ENCODE results near the gene HBZ.
"Not testable (repeated sequence)": the region's sequence is repeated elsewhere in the genome, so short reads cannot be mapped to it uniquely, and the experiment has no call there.

Gene HBZ

DNA sequence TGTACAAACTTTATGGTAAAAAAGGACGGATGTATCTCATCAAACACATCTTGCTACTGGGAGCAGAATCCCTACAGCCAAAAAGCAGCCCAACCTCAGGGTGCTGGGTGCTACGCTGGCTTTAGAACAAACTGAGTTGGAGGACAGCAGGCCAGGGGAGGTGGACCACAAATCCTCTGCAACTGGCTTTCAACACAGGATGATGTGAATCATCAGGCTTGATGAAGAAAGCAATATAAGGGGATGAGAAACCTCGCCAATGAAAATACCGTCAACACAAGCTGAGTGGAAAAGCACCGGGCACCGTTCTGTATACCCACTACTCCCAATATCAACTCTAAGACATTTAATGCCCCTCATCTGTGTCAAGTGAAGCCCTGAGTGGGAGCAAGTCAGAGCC lies 42.1 kb downstream of the HBZ start:
- no peaks in the 10 kb centered on the region for H3F3A ChIP-seq (ENCODE audit: insufficient read depth, low read length)
- H3K79me2 ChIP-seq (ENCODE audit: low read length), result peaks cover 3% of the 10 kb centered on the region; the same call in 1 of the 2 replicates
- TF ChIP-seq EZH2 (optimal IDR thresholded peaks at IDR 0.05; ENCODE audit: low read depth, low read length), result no peak
- TF ChIP-seq EZH2phosphoT487 (IDR thresholded peaks at IDR 0.05; ENCODE audit: low read length), result no peak
- TF ChIP-seq, protein P1, sequence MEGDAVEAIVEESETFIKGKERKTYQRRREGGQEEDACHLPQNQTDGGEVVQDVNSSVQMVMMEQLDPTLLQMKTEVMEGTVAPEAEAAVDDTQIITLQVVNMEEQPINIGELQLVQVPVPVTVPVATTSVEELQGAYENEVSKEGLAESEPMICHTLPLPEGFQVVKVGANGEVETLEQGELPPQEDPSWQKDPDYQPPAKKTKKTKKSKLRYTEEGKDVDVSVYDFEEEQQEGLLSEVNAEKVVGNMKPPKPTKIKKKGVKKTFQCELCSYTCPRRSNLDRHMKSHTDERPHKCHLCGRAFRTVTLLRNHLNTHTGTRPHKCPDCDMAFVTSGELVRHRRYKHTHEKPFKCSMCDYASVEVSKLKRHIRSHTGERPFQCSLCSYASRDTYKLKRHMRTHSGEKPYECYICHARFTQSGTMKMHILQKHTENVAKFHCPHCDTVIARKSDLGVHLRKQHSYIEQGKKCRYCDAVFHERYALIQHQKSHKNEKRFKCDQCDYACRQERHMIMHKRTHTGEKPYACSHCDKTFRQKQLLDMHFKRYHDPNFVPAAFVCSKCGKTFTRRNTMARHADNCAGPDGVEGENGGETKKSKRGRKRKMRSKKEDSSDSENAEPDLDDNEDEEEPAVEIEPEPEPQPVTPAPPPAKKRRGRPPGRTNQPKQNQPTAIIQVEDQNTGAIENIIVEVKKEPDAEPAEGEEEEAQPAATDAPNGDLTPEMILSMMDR (IDR thresholded peaks at IDR 0.05; ENCODE audit: low read length), result no peak
- H3K9me2 ChIP-seq (replicated peaks; ENCODE audit: insufficient read depth, low read length), result no peaks in the 10 kb centered on the region
- no peaks in the 10 kb centered on the region for H3K36me3 ChIP-seq (replicated peaks; ENCODE audit: insufficient read depth, low read length)
- H3K9me3 ChIP-seq (replicated peaks; ENCODE audit: insufficient read depth, low read length), result no peaks in the 10 kb centered on the region
- no peak overlapping the region for H3K9ac ChIP-seq (ENCODE audit: low read length)
- no peaks in the 10 kb centered on the region for H3K27me3 ChIP-seq (replicated peaks; ENCODE audit: insufficient read depth, low read length)
- no peaks in the 10 kb centered on the region for H4K20me1 ChIP-seq (ENCODE audit: insufficient read depth, low read length)
- H3K4me3 ChIP-seq (ENCODE audit: low read length), result no peak overlapping the region
- H3K4me2 ChIP-seq (ENCODE audit: low read depth, low read length), result no peak overlapping the region
- no peak overlapping the region for H2AFZ ChIP-seq (ENCODE audit: low read length)
- H3K27ac ChIP-seq (ENCODE audit: low read length), result no peak overlapping the region
- DNase-seq, result no peak
- no peaks in the 10 kb centered on the region for H3K4me1 ChIP-seq (ENCODE audit: low read length)

DNA sequence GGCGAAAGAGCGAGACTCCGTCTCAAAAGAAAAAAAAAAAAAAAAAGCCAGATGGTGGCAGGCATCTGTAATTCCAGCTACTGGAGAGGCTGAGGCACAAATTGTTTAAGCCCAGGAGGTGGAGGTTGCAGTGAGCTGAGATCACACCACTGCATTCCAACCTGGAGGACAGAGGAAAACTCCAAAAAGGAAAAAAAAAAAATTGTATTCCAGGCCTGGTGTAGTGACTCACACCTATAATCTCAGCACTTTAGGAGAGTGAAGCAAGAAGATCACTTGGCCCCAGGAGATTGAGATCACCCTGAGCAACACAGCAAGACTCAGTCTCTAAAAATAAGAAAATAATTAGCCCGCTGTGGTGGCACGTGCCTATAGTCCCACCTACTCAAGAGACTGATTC lies 47.9 kb downstream of the HBZ start:
- Histone ChIP-seq H3K27ac (ENCODE audit: low read length) (no peak overlapping the region), H3K4me1 (ENCODE audit: low read length) (no peaks in the 10 kb centered on the region), H3F3A (ENCODE audit: insufficient read depth, low read length) (no peaks in the 10 kb centered on the region), H3K27me3 (replicated peaks; ENCODE audit: insufficient read depth, low read length) (no peaks in the 10 kb centered on the region), H2AFZ (ENCODE audit: low read length) (no peak overlapping the region), H3K9ac (ENCODE audit: low read length) (no peak overlapping the region), H3K4me2 (ENCODE audit: low read depth, low read length) (no peak overlapping the region), H3K36me3 (replicated peaks; ENCODE audit: insufficient read depth, low read length) (peaks cover 8% of the 10 kb centered on the region), H3K9me2 (replicated peaks; ENCODE audit: insufficient read depth, low read length) (no peaks in the 10 kb centered on the region), H3K9me3 (replicated peaks; ENCODE audit: insufficient read depth, low read length) (no peaks in the 10 kb centered on the region), H3K79me2 (ENCODE audit: low read length) (peaks cover 15% of the 10 kb centered on the region), H4K20me1 (ENCODE audit: insufficient read depth, low read length) (no peaks in the 10 kb centered on the region), H3K4me3 (ENCODE audit: low read length) (no peak overlapping the region)
- DNase-seq, result no peak
- TF ChIP-seq, protein P1 (IDR thresholded peaks at IDR 0.05; ENCODE audit: low read length), result no peak
- TF ChIP-seq EZH2phosphoT487 (IDR thresholded peaks at IDR 0.05; ENCODE audit: low read length) (no peak), EZH2 (optimal IDR thresholded peaks at IDR 0.05; ENCODE audit: low read depth, low read length) (no peak)

DNA sequence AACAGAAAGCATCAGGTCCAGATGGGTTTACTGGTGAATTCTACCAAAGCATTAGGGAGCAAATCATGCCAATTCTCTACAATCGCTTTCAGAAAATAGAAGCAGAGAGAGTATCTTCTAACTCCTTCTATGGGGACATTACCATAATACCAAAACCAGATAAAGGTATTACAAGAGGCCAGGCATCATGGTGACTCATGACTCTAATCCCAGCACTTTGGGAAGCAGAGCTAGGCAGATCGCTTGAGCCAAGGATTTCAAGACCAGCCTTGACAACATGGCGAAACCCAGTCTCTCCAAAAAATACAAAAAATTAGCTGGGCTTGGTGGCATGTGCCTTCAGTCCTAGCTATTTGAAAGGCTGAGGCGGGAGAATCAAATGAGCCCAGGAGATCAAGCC lies 50.8 kb downstream of the HBZ start:
- Histone ChIP-seq H3K4me3 (ENCODE audit: low read length) (no peak overlapping the region), H3F3A (ENCODE audit: insufficient read depth, low read length) (peaks cover 3% of the 10 kb centered on the region; the same call in 1 of the 2 replicates), H3K9me2 (replicated peaks; ENCODE audit: insufficient read depth, low read length) (no peaks in the 10 kb centered on the region), H3K9ac (ENCODE audit: low read length) (no peak overlapping the region), H3K79me2 (ENCODE audit: low read length) (peaks cover 18% of the 10 kb centered on the region), H3K27me3 (replicated peaks; ENCODE audit: insufficient read depth, low read length) (no peaks in the 10 kb centered on the region), H4K20me1 (ENCODE audit: insufficient read depth, low read length) (no peaks in the 10 kb centered on the region), H3K4me2 (ENCODE audit: low read depth, low read length) (no peak overlapping the region), H3K36me3 (replicated peaks; ENCODE audit: insufficient read depth, low read length) (peaks cover 10% of the 10 kb centered on the region), H3K9me3 (replicated peaks; ENCODE audit: insufficient read depth, low read length) (no peaks in the 10 kb centered on the region), H3K27ac (ENCODE audit: low read length) (no peak overlapping the region), H3K4me1 (ENCODE audit: low read length) (0 out of 2 replicates have a peak, but pooled peaks cover 7% of the 10 kb centered on the region), H2AFZ (ENCODE audit: low read length) (no peak overlapping the region)
- DNase-seq, result no peak
- TF ChIP-seq, protein P1 (IDR thresholded peaks at IDR 0.05; ENCODE audit: low read length), result no peak
- TF ChIP-seq EZH2 (optimal IDR thresholded peaks at IDR 0.05; ENCODE audit: low read depth, low read length) (no peak), EZH2phosphoT487 (IDR thresholded peaks at IDR 0.05; ENCODE audit: low read length) (no peak)

DNA sequence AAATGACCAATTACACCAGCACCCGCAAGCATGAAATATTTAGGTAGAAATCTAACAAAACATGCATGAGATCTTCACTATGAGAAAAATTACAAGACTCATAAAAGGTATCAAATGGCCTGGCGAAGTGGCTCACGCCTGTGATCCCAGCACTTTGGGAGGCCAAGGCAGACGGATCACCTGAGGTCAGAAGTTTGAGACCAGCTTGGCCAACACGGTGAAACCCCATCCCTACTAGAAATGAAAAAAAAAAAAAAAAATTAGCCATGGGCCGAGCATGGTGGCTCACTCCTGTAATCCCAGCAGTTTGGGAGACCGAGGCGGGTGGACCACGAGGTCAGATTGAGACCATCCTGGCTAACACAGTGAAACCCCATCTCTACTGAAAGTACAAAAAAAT lies 51.6 kb downstream of the HBZ start:
- not testable (repeated sequence) for H3K9me2 ChIP-seq (replicated peaks; ENCODE audit: insufficient read depth, low read length); H3K4me1 ChIP-seq (ENCODE audit: low read length); H3K9ac ChIP-seq (ENCODE audit: low read length); H3K27me3 ChIP-seq (replicated peaks; ENCODE audit: insufficient read depth, low read length); H3K4me2 ChIP-seq (ENCODE audit: low read depth, low read length); H3K9me3 ChIP-seq (replicated peaks; ENCODE audit: insufficient read depth, low read length); H4K20me1 ChIP-seq (ENCODE audit: insufficient read depth, low read length); H3K4me3 ChIP-seq (ENCODE audit: low read length); H2AFZ ChIP-seq (ENCODE audit: low read length); H3F3A ChIP-seq (ENCODE audit: insufficient read depth, low read length); DNase-seq; H3K27ac ChIP-seq (ENCODE audit: low read length)
- Histone ChIP-seq H3K36me3 (replicated peaks; ENCODE audit: insufficient read depth, low read length) (peaks cover 10% of the 10 kb centered on the region), H3K79me2 (ENCODE audit: low read length) (peaks cover 23% of the 10 kb centered on the region)
